Skin epidermis (tissue), 12 donors: ENCODE data around the gene CAV3.

Experiments used
- H3K27ac ChIP-seq, 21 experiments: fragments of 200-600 bp; sonication (generic) in 11 of 21; one replicate each; pipeline ENCODE4 v1.5.0; 2020; ENCODE audit warnings: mild to moderate bottlenecking in 3 of 21, inconsistent platforms in 2 of 21, moderate library complexity in 2 of 21
- H3K4me3 ChIP-seq, 7 experiments: fragments of 200-600 bp; sonication (generic) in 2 of 7; one replicate each; pipeline ENCODE4 v1.5.0; 2020; ENCODE audit warnings: inconsistent platforms in 2 of 7, mild to moderate bottlenecking in 2 of 7, moderate library complexity in 1 of 7

CAV3 gene

GRCh38 chr3:8778475-8778874, 44.9 kb downstream of the CAV3 start:
- H3K27ac ChIP-seq = no peak overlapping the region
- no peak overlapping the region for H3K4me3 ChIP-seq

GRCh38 chr3:8780279-8780678, 46.7 kb downstream of the CAV3 start:
- Histone ChIP-seq H3K27ac (no peak overlapping the region), H3K4me3 (no peak overlapping the region)

- no peak overlapping the region for H3K4me3 ChIP-seq
- H3K27ac ChIP-seq = no peak overlapping the region
Measured at GRCh38 chr3:8784676-8785435, 51.3 kb downstream of the CAV3 start.

GRCh38 chr3:8790529-8790928, 56.9 kb downstream of the CAV3 start:
- Histone ChIP-seq H3K27ac (no peak overlapping the region), H3K4me3 (no peak overlapping the region)

GRCh38 chr3:8793242-8793641, 59.6 kb downstream of the CAV3 start:
- Histone ChIP-seq H3K27ac (no peak overlapping the region), H3K4me3 (no peak overlapping the region)

GRCh38 chr3:8794247-8794646, 60.6 kb downstream of the CAV3 start:
- Histone ChIP-seq H3K27ac (no peak overlapping the region), H3K4me3 (no peak overlapping the region)
